Stimulated activated CD4-positive, alpha-beta T cell treated with anti-CD3 and anti-CD28 coated beads, Interleukin-15, amount 100 ng/mL, for 1 hour (primary cell): Measurements from ENCODE around the gene SPATA25.
"Not testable (repeated sequence)": the region's sequence is repeated elsewhere in the genome, so short reads cannot be mapped to it uniquely, and the experiment has no call there.

Source experiments
- DNase-seq, 2 donors: peaks; one replicate each; pipeline ENCODE4 v3.0.0-alpha.2; 2020; ENCODE audit warnings: low read depth in 1 of 2, low spot score in 1 of 2

SPATA25 gene

GRCh38 chr20:45894797-45895196 lies 7.4 kb upstream of the SPATA25 start:
- no peak for DNase-seq

- no peak for DNase-seq
Measured at GRCh38 chr20:45893831-45894230, 6.4 kb upstream of the SPATA25 start.

GRCh38 chr20:45892828-45893500 lies 5.5 kb upstream of the SPATA25 start:
- no peak for DNase-seq

- no peak for DNase-seq
Measured at GRCh38 chr20:45892049-45892825, 4.8 kb upstream of the SPATA25 start.

- DNase-seq: peak; percentile 70 to 76
Measured at GRCh38 chr20:45890985-45891983, 3.9 kb upstream of the SPATA25 start, which contains the start of the genes CTSA and NEURL2. CTSA (plus strand) TSS chr20:45891335; CDS start chr20:45891569, 234 bp downstream. NEURL2 (minus strand) TSS chr20:45891208; CDS start chr20:45890991, 217 bp downstream.

- peak in 1 of 2 donors; percentile 27 for DNase-seq
Measured at GRCh38 chr20:45890077-45890984, 2.9 kb upstream of the SPATA25 start.

- no peak for DNase-seq
Measured at GRCh38 chr20:45888681-45889080, 1.3 kb upstream of the SPATA25 start.

GRCh38 chr20:45886590-45887345 lies 654 bp downstream of the SPATA25 start:
- no peak for DNase-seq

GRCh38 chr20:45883100-45883469 lies 4.3 kb downstream of the SPATA25 start:
- DNase-seq: no peak

GRCh38 chr20:45882469-45883099 lies 4.8 kb downstream of the SPATA25 start:
- no peak for DNase-seq

GRCh38 chr20:45880988-45881788 lies 6.2 kb downstream of the SPATA25 start, which contains the start of gene ZSWIM1:
ZSWIM1 (plus strand) TSS chr20:45881227; CDS start chr20:45882593, 1,366 bp downstream.
- DNase-seq: peak; percentile 94 to 98

GRCh38 chr20:45878076-45878761 lies 9.2 kb downstream of the SPATA25 start:
- no peak for DNase-seq

- DNase-seq: no peak
Measured at GRCh38 chr20:45874576-45874975, 12.8 kb downstream of the SPATA25 start.

GRCh38 chr20:45874104-45874481 lies 13.3 kb downstream of the SPATA25 start:
- not testable (repeated sequence) for DNase-seq

- DNase-seq: no peak
Measured at GRCh38 chr20:45873409-45874103, 13.9 kb downstream of the SPATA25 start.

- DNase-seq: no peak
Measured at GRCh38 chr20:45872626-45873025, 14.8 kb downstream of the SPATA25 start.

GRCh38 chr20:45867819-45868176 lies 19.6 kb downstream of the SPATA25 start:
- no peak for DNase-seq
